Nephron progenitor cell (in vitro differentiated cells): ENCODE results near the gene GPR27.

Experiments used
- DNase-seq: peaks from one replicate; pipeline ENCODE4 v3.0.0; 2021
- H3K27ac Mint-ChIP-seq: 2 replicates; pipeline ENCODE4 v1.8.0; 2021; ENCODE audit warnings: mild to moderate bottlenecking, moderate library complexity, mixed read lengths
- H3K27me3 Mint-ChIP-seq: 2 replicates; pipeline ENCODE4 v1.8.0; 2021; ENCODE audit warnings: mild to moderate bottlenecking, low read depth, mixed read lengths; ENCODE audit not compliant: poor library complexity
- H3K36me3 Mint-ChIP-seq: 2 replicates; pipeline ENCODE4 v1.8.0; 2021; ENCODE audit warnings: low read depth, mixed read lengths
- H3K4me1 Mint-ChIP-seq: 2 replicates; pipeline ENCODE4 v1.8.0; 2021; ENCODE audit warnings: mixed read lengths
- H3K4me3 Mint-ChIP-seq: 2 replicates; pipeline ENCODE4 v1.8.0; 2021; ENCODE audit warnings: mild to moderate bottlenecking, moderate library complexity, mixed read lengths
- H3K9me3 Mint-ChIP-seq: 2 replicates; pipeline ENCODE4 v1.8.0; 2021; ENCODE audit warnings: mild to moderate bottlenecking, moderate library complexity, mixed read lengths
- CTCF ChIP-seq: fragments of 200-600 bp; sonication (generic); IDR thresholded peaks from 2 replicates; pipeline ENCODE4 v1.5.0; 2021; ENCODE audit warnings: antibody characterized with exemption

Gene GPR27

GRCh38 chr3:71725271-71725991 is 28.2 kb upstream of the GPR27 start, which contains the start of gene EIF4E3:
EIF4E3 (minus strand) TSS chr3:71725402; CDS start chr3:71725367, 35 bp downstream.
- Mint-ChIP-seq H3K9me3 (no peaks in the 10 kb centered on the region), H3K27me3 (peaks cover 56% of the 10 kb centered on the region), H3K27ac (no peak within 1 kb of the TSS), H3K4me3 (peak within 1 kb of the TSS; percentile 87), H3K36me3 (peaks cover 4% of the 10 kb centered on the region), H3K4me1 (peaks cover 31% of the 10 kb centered on the region)
- no peak for DNase-seq
- no peak for TF ChIP-seq CTCF

- DNase-seq, result no peak
- H3K27me3 Mint-ChIP-seq, result peaks cover 55% of the 10 kb centered on the region
- H3K9me3 Mint-ChIP-seq, result no peaks in the 10 kb centered on the region
- TF ChIP-seq CTCF, result no peak
- no peak overlapping the region for H3K27ac Mint-ChIP-seq
- peaks cover 37% of the 10 kb centered on the region for H3K4me1 Mint-ChIP-seq
- H3K4me3 Mint-ChIP-seq, result peak overlapping the region; percentile 77
- no peaks in the 10 kb centered on the region for H3K36me3 Mint-ChIP-seq
Measured at GRCh38 chr3:71726146-71726545, 27.5 kb upstream of the GPR27 start.

GRCh38 chr3:71728632-71729342 is 24.9 kb upstream of the GPR27 start:
- DNase-seq, result no peak
- no peak overlapping the region for H3K27ac Mint-ChIP-seq
- no peaks in the 10 kb centered on the region for H3K36me3 Mint-ChIP-seq
- H3K4me1 Mint-ChIP-seq, result peaks cover 39% of the 10 kb centered on the region
- H3K9me3 Mint-ChIP-seq, result no peaks in the 10 kb centered on the region
- no peak for TF ChIP-seq CTCF
- H3K4me3 Mint-ChIP-seq, result no peak overlapping the region
- peaks cover 40% of the 10 kb centered on the region for H3K27me3 Mint-ChIP-seq

- Mint-ChIP-seq H3K9me3 (peaks cover 6% of the 10 kb centered on the region), H3K4me3 (no peak overlapping the region), H3K36me3 (no peaks in the 10 kb centered on the region), H3K27ac (no peak overlapping the region), H3K4me1 (peaks cover 26% of the 10 kb centered on the region), H3K27me3 (peaks cover 15% of the 10 kb centered on the region)
- no peak for DNase-seq
- TF ChIP-seq CTCF, result no peak
Measured at GRCh38 chr3:71732637-71733036, 21.0 kb upstream of the GPR27 start.

GRCh38 chr3:71733319-71733718 is 20.3 kb upstream of the GPR27 start:
- peaks cover 12% of the 10 kb centered on the region for H3K27me3 Mint-ChIP-seq
- no peak overlapping the region for H3K4me3 Mint-ChIP-seq
- DNase-seq, result no peak
- TF ChIP-seq CTCF, result no peak
- peaks cover 23% of the 10 kb centered on the region for H3K4me1 Mint-ChIP-seq
- no peak overlapping the region for H3K27ac Mint-ChIP-seq
- H3K9me3 Mint-ChIP-seq, result peaks cover 8% of the 10 kb centered on the region
- no peaks in the 10 kb centered on the region for H3K36me3 Mint-ChIP-seq
